Neuron (in vitro differentiated cells): Measurements from ENCODE around the gene ADAMTS10.

Source experiments
- H2AFZ ChIP-seq: one replicate; pipeline ENCODE4 v1.6.1; 2013; ENCODE audit warnings: low read depth, mild to moderate bottlenecking, inconsistent platforms, low read length, moderate library complexity
- H3K27me3 ChIP-seq: one replicate; pipeline ENCODE4 v1.6.1; 2013; ENCODE audit warnings: low read length; ENCODE audit not compliant: insufficient read depth
- H3K36me3 ChIP-seq: one replicate; pipeline ENCODE4 v1.6.1; 2013; ENCODE audit warnings: low read length; ENCODE audit not compliant: insufficient read depth
- H3K4me1 ChIP-seq: one replicate; pipeline ENCODE4 v1.6.1; 2013; ENCODE audit warnings: low read length; ENCODE audit not compliant: insufficient read depth
- H3K4me3 ChIP-seq: 2 replicates; pipeline ENCODE4 v1.5.1; 2013; ENCODE audit warnings: mild to moderate bottlenecking, low read length, moderate library complexity
- H3K9me3 ChIP-seq: one replicate; pipeline ENCODE4 v1.6.1; 2013; ENCODE audit warnings: low read length

Gene ADAMTS10

GRCh38 chr19:8600064-8600463, 10.5 kb downstream of the ADAMTS10 start:
- Histone ChIP-seq H2AFZ (no peak overlapping the region), H3K27me3 (no peaks in the 10 kb centered on the region), H3K4me3 (no peak overlapping the region), H3K4me1 (no peaks in the 10 kb centered on the region), H3K9me3 (peaks cover 22% of the 10 kb centered on the region), H3K36me3 (peaks cover 46% of the 10 kb centered on the region)

- Histone ChIP-seq H2AFZ (no peak overlapping the region), H3K9me3 (peaks cover 13% of the 10 kb centered on the region), H3K27me3 (no peaks in the 10 kb centered on the region), H3K36me3 (peaks cover 32% of the 10 kb centered on the region), H3K4me1 (no peaks in the 10 kb centered on the region), H3K4me3 (no peak overlapping the region)
These were observed 14.3 kb downstream of the ADAMTS10 start for GRCh38 chr19:8596168-8596567.

GRCh38 chr19:8595651-8596050, 14.9 kb downstream of the ADAMTS10 start:
- Histone ChIP-seq H3K4me1 (no peaks in the 10 kb centered on the region), H3K36me3 (peaks cover 27% of the 10 kb centered on the region), H3K9me3 (peaks cover 11% of the 10 kb centered on the region), H3K27me3 (no peaks in the 10 kb centered on the region), H3K4me3 (no peak overlapping the region), H2AFZ (no peak overlapping the region)

- Histone ChIP-seq H3K4me3 (no peak overlapping the region), H2AFZ (no peak overlapping the region), H3K36me3 (peaks cover 26% of the 10 kb centered on the region)
These were observed 16.6 kb downstream of the ADAMTS10 start for GRCh38 chr19:8593931-8594330.

GRCh38 chr19:8592231-8593009, 18.1 kb downstream of the ADAMTS10 start:
- no peaks in the 10 kb centered on the region for H3K27me3 ChIP-seq
- peak overlapping the region; percentile 28 for H3K4me3 ChIP-seq
- no peaks in the 10 kb centered on the region for H3K4me1 ChIP-seq
- peaks cover 24% of the 10 kb centered on the region for H3K36me3 ChIP-seq
- peaks cover 9% of the 10 kb centered on the region for H3K9me3 ChIP-seq
- no peak overlapping the region for H2AFZ ChIP-seq

More at GRCh38 chr19:8593931-8594330, 16.6 kb downstream of the ADAMTS10 start:
- H3K27me3 ChIP-seq = no peaks in the 10 kb centered on the region
- peaks cover 11% of the 10 kb centered on the region for H3K9me3 ChIP-seq
- no peaks in the 10 kb centered on the region for H3K4me1 ChIP-seq

- no peak overlapping the region for H3K4me3 ChIP-seq
- no peaks in the 10 kb centered on the region for H3K4me1 ChIP-seq
- peaks cover 6% of the 10 kb centered on the region for H3K9me3 ChIP-seq
- H3K36me3 ChIP-seq = peaks cover 7% of the 10 kb centered on the region
- no peak overlapping the region for H2AFZ ChIP-seq
- no peaks in the 10 kb centered on the region for H3K27me3 ChIP-seq
These were observed 21.3 kb downstream of the ADAMTS10 start for GRCh38 chr19:8589177-8589714.

GRCh38 chr19:8585894-8586750, 24.4 kb downstream of the ADAMTS10 start:
- Histone ChIP-seq H2AFZ (no peak overlapping the region), H3K36me3 (peaks cover 4% of the 10 kb centered on the region), H3K27me3 (no peaks in the 10 kb centered on the region), H3K4me3 (no peak overlapping the region), H3K9me3 (no peaks in the 10 kb centered on the region), H3K4me1 (no peaks in the 10 kb centered on the region)

- Histone ChIP-seq H2AFZ (no peak overlapping the region), H3K4me1 (no peaks in the 10 kb centered on the region), H3K4me3 (no peak overlapping the region), H3K36me3 (peaks cover 4% of the 10 kb centered on the region), H3K27me3 (no peaks in the 10 kb centered on the region), H3K9me3 (no peaks in the 10 kb centered on the region)
These were observed 25.3 kb downstream of the ADAMTS10 start for GRCh38 chr19:8584965-8585893.

GRCh38 chr19:8580710-8581281, 29.7 kb downstream of the ADAMTS10 start:
- no peak overlapping the region for H3K4me3 ChIP-seq
- H3K27me3 ChIP-seq = no peaks in the 10 kb centered on the region
- peaks cover 4% of the 10 kb centered on the region for H3K36me3 ChIP-seq
- H2AFZ ChIP-seq = no peak overlapping the region
- no peaks in the 10 kb centered on the region for H3K4me1 ChIP-seq
- no peaks in the 10 kb centered on the region for H3K9me3 ChIP-seq

- Histone ChIP-seq H3K9me3 (no peaks in the 10 kb centered on the region), H3K4me3 (no peak overlapping the region), H3K36me3 (no peaks in the 10 kb centered on the region)
These were observed 31.8 kb downstream of the ADAMTS10 start for GRCh38 chr19:8578642-8579265.

GRCh38 chr19:8577741-8578140, 32.8 kb downstream of the ADAMTS10 start:
- H3K27me3 ChIP-seq = no peaks in the 10 kb centered on the region
- H3K9me3 ChIP-seq = no peaks in the 10 kb centered on the region
- H3K4me3 ChIP-seq = no peak overlapping the region
- H2AFZ ChIP-seq = no peak overlapping the region
- H3K4me1 ChIP-seq = no peaks in the 10 kb centered on the region
- H3K36me3 ChIP-seq = no peaks in the 10 kb centered on the region

More at GRCh38 chr19:8578642-8579265, 31.8 kb downstream of the ADAMTS10 start:
- no peaks in the 10 kb centered on the region for H3K27me3 ChIP-seq
- H3K4me1 ChIP-seq = no peaks in the 10 kb centered on the region
- H2AFZ ChIP-seq = no peak overlapping the region

GRCh38 chr19:8577247-8577646, 33.3 kb downstream of the ADAMTS10 start, which contains the start of gene MYO1F:
MYO1F (minus strand) TSS chr19:8577442; CDS start chr19:8577309, 133 bp downstream.
- no peaks in the 10 kb centered on the region for H3K36me3 ChIP-seq
- no peaks in the 10 kb centered on the region for H3K9me3 ChIP-seq
- H3K4me3 ChIP-seq = no peak within 1 kb of the TSS
- no peaks in the 10 kb centered on the region for H3K4me1 ChIP-seq
- no peak within 1 kb of the TSS for H2AFZ ChIP-seq
- no peaks in the 10 kb centered on the region for H3K27me3 ChIP-seq
